ENCODE data around the gene LCOR.
A peak's percentile ranks its signal among the peaks of the same experiment; 100 is the strongest.

The LCOR gene

DNA sequence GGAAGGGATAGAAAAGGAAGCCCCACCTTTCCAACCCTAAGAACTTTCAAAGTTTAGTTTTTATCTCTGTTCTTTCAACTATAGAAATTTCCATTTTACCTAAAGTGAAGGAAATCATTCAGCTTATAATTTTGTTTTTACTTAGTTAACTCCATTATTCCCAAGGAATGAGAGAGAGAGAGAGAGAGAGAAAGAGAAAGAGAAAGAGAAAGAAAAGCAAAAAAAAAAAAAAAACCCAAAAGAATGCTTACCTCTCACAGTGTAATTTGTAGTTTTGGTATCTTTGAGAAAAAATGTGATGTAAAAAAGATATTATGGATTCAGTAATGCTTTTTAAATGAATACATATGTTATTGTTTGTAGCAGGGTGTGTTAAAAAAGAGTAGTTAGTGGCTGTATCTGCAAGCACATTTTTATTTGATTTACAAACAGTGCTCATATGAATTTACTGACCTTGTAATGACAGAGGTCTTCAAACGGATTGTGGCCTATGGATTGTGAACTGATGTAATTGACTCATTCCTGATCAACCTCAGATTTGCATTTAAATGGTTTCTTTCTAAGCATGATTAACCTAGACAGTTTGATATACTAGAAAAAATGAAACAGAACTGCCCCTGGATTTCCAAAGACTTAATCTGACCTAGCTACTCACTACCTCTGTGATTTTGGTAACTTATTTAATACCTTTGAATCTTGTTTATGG lies 64.9 kb downstream of the LCOR start:
- no peak for DNase-seq (ENCODE audit: low read depth)
- TF ChIP-seq, protein P1, sequence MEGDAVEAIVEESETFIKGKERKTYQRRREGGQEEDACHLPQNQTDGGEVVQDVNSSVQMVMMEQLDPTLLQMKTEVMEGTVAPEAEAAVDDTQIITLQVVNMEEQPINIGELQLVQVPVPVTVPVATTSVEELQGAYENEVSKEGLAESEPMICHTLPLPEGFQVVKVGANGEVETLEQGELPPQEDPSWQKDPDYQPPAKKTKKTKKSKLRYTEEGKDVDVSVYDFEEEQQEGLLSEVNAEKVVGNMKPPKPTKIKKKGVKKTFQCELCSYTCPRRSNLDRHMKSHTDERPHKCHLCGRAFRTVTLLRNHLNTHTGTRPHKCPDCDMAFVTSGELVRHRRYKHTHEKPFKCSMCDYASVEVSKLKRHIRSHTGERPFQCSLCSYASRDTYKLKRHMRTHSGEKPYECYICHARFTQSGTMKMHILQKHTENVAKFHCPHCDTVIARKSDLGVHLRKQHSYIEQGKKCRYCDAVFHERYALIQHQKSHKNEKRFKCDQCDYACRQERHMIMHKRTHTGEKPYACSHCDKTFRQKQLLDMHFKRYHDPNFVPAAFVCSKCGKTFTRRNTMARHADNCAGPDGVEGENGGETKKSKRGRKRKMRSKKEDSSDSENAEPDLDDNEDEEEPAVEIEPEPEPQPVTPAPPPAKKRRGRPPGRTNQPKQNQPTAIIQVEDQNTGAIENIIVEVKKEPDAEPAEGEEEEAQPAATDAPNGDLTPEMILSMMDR (IDR thresholded peaks at IDR 0.05; ENCODE audit: control insufficient read depth, extremely low read depth, insufficient read depth), result no peak
- H3K4me3 ChIP-seq (ENCODE audit: low read depth, low read length), result no peak overlapping the region

GRCh38 chr10:96902117-96902516 lies 70.0 kb downstream of the LCOR start:
- no peak for DNase-seq (ENCODE audit: low read depth)
- TF ChIP-seq, protein P1 (IDR thresholded peaks at IDR 0.05; ENCODE audit: control insufficient read depth, extremely low read depth, insufficient read depth), result no peak
- no peak overlapping the region for H3K4me3 ChIP-seq (ENCODE audit: low read depth, low read length)

DNA sequence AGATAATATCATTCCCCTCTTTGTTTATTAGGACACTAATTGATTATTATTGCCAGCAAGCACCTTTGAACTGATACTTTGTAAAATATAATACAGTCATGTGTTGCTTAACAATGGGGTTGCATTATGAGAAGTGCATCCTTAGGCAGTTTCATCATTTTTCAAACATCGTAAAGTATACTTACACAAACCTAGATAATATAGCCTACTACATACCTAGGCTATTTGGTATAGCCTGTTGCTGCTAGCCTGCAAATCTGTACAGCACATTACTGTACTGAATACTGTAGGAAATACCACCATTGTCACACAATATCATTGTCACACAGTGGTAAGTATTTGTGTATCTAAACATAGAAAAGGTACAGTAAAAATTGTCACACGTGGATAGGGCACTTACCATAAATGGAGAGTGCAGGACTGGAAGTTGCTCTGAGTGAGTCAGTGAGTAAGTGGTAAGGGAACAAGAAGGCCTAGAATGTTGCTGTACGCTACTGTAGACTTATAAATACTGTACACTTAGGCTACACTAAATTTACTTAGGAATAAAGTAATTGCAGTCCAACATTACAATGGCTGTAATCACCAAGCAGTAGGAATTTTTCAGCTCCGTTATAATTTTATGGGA lies 70.7 kb downstream of the LCOR start:
- TF ChIP-seq, protein P1 (IDR thresholded peaks at IDR 0.05; ENCODE audit: control insufficient read depth, extremely low read depth, insufficient read depth), result no peak
- no peak overlapping the region for H3K4me3 ChIP-seq (ENCODE audit: low read depth, low read length)
- no peak for DNase-seq (ENCODE audit: low read depth)

DNA sequence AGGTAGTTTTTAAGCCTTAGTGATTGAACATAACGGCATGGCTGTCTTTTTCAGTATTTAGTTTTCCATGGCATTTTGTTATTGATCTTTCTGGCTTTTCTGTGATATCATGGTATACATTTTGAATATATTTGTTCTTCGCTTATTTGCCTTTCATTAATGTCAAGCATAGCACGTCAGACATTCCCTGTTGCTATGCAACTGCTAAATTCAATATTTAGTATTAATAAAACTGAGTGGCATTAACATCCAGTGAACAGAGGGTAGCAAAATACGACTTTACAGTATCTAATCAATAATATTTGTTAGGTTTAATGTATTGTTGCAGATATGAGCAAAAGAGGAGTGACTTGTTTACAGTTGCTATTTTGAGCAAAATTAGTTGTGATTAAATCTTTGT lies 72.5 kb downstream of the LCOR start:
- TF ChIP-seq, protein P1 (IDR thresholded peaks at IDR 0.05; ENCODE audit: control insufficient read depth, extremely low read depth, insufficient read depth), result no peak

DNA sequence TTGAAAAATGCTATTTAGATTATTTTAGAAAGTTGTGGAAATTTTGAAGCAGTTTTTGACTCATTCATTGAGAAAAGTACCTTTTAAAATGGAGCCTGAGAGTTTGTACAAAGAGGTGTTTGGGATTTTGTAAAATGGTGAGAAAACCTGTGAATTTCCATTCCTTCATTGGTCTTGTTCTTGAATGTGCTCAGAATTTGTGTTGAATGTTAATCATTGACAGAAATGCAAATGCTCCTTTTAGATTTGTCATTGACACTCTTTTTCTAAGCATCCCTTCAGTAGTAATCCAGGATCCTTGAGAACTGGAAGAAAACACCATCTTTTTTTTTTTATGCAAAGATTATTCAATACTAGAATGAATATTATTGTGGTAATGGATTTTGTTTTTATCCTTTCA lies 74.8 kb downstream of the LCOR start:
- H3K4me3 ChIP-seq (ENCODE audit: low read depth, low read length), result no peak overlapping the region
- TF ChIP-seq, protein P1 (IDR thresholded peaks at IDR 0.05; ENCODE audit: control insufficient read depth, extremely low read depth, insufficient read depth), result no peak
- DNase-seq (ENCODE audit: low read depth), result no peak

More for the DNA sequence above, 72.5 kb downstream of the LCOR start:
- no peak for DNase-seq (ENCODE audit: low read depth)
- H3K4me3 ChIP-seq (ENCODE audit: low read depth, low read length), result peak overlapping the region; percentile 16; the same call in 1 of the 2 replicates

DNA sequence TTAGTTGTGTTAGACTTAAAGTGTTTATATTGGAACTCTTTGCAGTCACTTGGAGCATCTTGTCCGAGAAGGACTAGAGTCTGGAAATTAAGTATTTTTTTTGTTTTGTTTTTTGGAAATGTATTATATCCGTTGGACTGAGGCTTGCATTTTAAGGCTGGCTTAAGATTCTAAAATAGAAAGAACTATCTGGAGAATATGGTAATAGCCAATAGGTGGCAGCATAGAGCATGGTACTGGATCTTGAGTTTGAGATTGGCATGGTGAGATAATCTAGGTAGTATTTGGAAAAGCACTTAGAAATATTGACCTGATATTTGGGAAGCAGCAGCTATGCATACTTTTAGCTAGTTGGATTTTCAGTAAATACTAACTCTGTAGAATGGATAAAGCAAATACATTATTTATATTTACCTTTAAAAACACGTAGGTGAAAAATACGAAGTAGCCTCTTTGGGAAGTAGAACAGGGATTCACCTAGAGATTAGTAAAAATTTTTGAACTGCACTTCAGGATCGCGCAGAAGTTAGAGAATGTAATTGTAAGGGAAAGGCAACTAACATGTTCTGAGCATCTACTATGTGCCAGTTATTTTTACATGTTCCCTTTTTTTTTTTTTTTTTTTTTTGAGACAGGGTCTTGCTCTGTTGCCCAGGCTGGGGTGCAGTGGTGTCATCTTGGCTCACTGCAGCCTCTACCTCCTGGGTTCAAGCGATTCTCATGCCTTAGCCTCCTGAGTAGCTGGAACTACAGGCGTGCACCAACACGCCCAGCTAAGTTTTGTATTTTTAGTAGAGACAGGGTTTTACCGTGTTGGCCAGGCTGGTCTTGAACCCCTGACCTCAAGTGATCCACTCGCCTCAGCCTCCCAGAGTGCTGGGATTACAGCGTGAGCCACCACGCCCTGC lies 78.6 kb downstream of the LCOR start:
- no peak overlapping the region for H3K4me3 ChIP-seq (ENCODE audit: low read depth, low read length)
- DNase-seq (ENCODE audit: low read depth), result no peak
- TF ChIP-seq, protein P1 (IDR thresholded peaks at IDR 0.05; ENCODE audit: control insufficient read depth, extremely low read depth, insufficient read depth), result peak; percentile 54

Measured in LNCaP clone FGC (cell line).